NCI-H2196 (cell line): ENCODE data around the gene SYNE4.
"Not testable (repeated sequence)": the region's sequence is repeated elsewhere in the genome, so short reads cannot be mapped to it uniquely, and the experiment has no call there.

ENCODE experiments used
- DNase-seq: peaks from one replicate; lab custom pipeline; 2025; ENCODE audit not compliant: unreplicated experiment; lab: John Stamatoyannopoulos, UW

Gene SYNE4

GRCh38 chr19:36008336-36008978, at the start of gene SYNE4:
TSS of gene SYNE4 (minus strand) at chr19:36008813. CDS start at chr19:36008681, 132 bp downstream.
- peak; percentile 41 for DNase-seq

- DNase-seq = peak; percentile 97
Measured at GRCh38 chr19:36054733-36055686, 46.4 kb upstream of the SYNE4 start, which contains the start of gene WDR62. TSS of gene WDR62 (plus strand) at chr19:36054897. CDS start at chr19:36054972, 75 bp downstream.

- DNase-seq = peak; percentile 98
Measured at GRCh38 chr19:36054119-36054732, 45.6 kb upstream of the SYNE4 start, which contains the start of gene THAP8. TSS of gene THAP8 (minus strand) at chr19:36054285. CDS start at chr19:36054217, 68 bp downstream.

- DNase-seq = peak; percentile 40
Measured at GRCh38 chr19:36051637-36052036, 43.0 kb upstream of the SYNE4 start.

GRCh38 chr19:36051236-36051635, 42.6 kb upstream of the SYNE4 start:
- DNase-seq = no peak

- peak; percentile 59 for DNase-seq
Measured at GRCh38 chr19:36049080-36049698, 40.6 kb upstream of the SYNE4 start.

- no peak for DNase-seq
Measured at GRCh38 chr19:36047835-36048234, 39.2 kb upstream of the SYNE4 start.

- no peak for DNase-seq
Measured at GRCh38 chr19:36046443-36047050, 37.9 kb upstream of the SYNE4 start.

- no peak for DNase-seq
Measured at GRCh38 chr19:36043952-36044351, 35.3 kb upstream of the SYNE4 start.

- DNase-seq = no peak
Measured at GRCh38 chr19:36041831-36042230, 33.2 kb upstream of the SYNE4 start.

GRCh38 chr19:36041092-36041491, 32.5 kb upstream of the SYNE4 start:
- DNase-seq = not testable (repeated sequence)

- DNase-seq = no peak
Measured at GRCh38 chr19:36040495-36040894, 31.9 kb upstream of the SYNE4 start.

- DNase-seq = peak; percentile 73
Measured at GRCh38 chr19:36032251-36033104, 23.9 kb upstream of the SYNE4 start, which contains the start of gene CLIP3. TSS of gene CLIP3 (minus strand) at chr19:36032873. CDS start at chr19:36032357, 516 bp downstream.

- DNase-seq = no peak
Measured at GRCh38 chr19:36031308-36031707, 22.7 kb upstream of the SYNE4 start.

GRCh38 chr19:36030264-36031148, 21.9 kb upstream of the SYNE4 start:
- peak; percentile 24 for DNase-seq

- DNase-seq = no peak
Measured at GRCh38 chr19:36028313-36029041, 19.9 kb upstream of the SYNE4 start.

- DNase-seq = no peak
Measured at GRCh38 chr19:36027696-36028095, 19.1 kb upstream of the SYNE4 start.
